ENCODE data around the gene INTS11.

- TF ChIP-seq CTCF (IDR thresholded peaks at IDR 0.05) (no peak), POLR2AphosphoS5 (IDR thresholded peaks at IDR 0.05) (no peak)
Measured at GRCh38 chr1:1315435-1315954, 9.0 kb downstream of the INTS11 start.

All from prostate gland (tissue), 2 donors.